ENCODE results near the gene ZNF367. TPM values are rescaled to one million over a fixed set of nuclear protein-coding genes. Genes with fewer than 3 reads are reported as not detected.

Gene ZNF367
- 10 to 100 TPM in 4 of 5 donors, 1 to 10 TPM in 1; 9.0 to 15.1 (median 10.8) TPM for polyA plus RNA-seq (ENCODE audit: insufficient read depth in 1 of 5, insufficient read length in 5 of 5, low replicate concordance in 1 of 5)
- long read RNA-seq, donor 1, partial matches to known transcripts: 7 of 11 reads
- long read RNA-seq, donor 1, other reads (novel, unspliced or antisense): 0 of 11 reads
- long read RNA-seq, donor 2, partial matches to known transcripts: 0 of 3 reads
- long read RNA-seq, donor 2, other reads (novel, unspliced or antisense): 0 of 3 reads
- long read RNA-seq, donor 3, partial matches to known transcripts: 0 of 4 reads
- long read RNA-seq, donor 3, other reads (novel, unspliced or antisense): 0 of 4 reads
- long read RNA-seq, donor 4, partial matches to known transcripts: 0 of 3 reads
- long read RNA-seq, donor 4, other reads (novel, unspliced or antisense): 0 of 3 reads
- long read RNA-seq, donor 5, partial matches to known transcripts: 0 of 3 reads
- long read RNA-seq, donor 5, other reads (novel, unspliced or antisense): 0 of 3 reads
- long read RNA-seq, donor 6, transcript ZNF367-201 (5 exons, 3,646 nt): major isoform, 5 of 5 reads
- long read RNA-seq, donor 6, partial matches to known transcripts: 0 of 5 reads
- long read RNA-seq, donor 6, other reads (novel, unspliced or antisense): 0 of 5 reads
- long read RNA-seq, donor 7, partial matches to known transcripts: 0 of 1 reads
- long read RNA-seq, donor 7, other reads (novel, unspliced or antisense): 0 of 1 reads
- long read RNA-seq, donor 8, partial matches to known transcripts: 0 of 4 reads
- long read RNA-seq, donor 8, other reads (novel, unspliced or antisense): 0 of 4 reads

- peak; percentile 97 to 98 for DNase-seq
Observed at GRCh38 chr9:96418083-96418919, at the start of gene ZNF367. TSS of gene ZNF367 (minus strand) at chr9:96418370. CDS start at chr9:96418032, 338 bp downstream.

GRCh38 chr9:96467784-96468183 lies 49.6 kb upstream of the ZNF367 start:
- no peak for DNase-seq

DNA sequence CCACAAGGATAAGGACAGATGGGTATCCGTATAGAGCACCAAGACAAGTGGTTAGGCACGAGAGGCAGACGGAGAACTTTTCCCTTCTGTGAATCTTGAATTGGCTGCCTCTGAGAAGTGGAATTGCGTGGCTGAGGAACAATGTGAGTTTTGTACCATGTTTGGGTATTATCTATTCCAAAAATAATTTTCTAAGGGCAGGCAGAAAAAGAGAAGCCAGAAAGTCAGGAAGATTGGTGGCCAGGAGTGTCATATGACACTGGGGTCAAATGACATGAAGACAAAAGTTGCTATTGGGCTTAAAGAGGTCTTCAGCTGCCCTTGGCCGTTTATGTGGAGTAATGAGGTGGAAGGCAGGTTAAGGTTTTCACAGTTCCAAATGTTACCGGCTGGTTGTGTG lies 46.3 kb upstream of the ZNF367 start:
- DNase-seq: no peak

GRCh38 chr9:96462541-96462940 lies 44.4 kb upstream of the ZNF367 start:
- no peak for DNase-seq

DNA sequence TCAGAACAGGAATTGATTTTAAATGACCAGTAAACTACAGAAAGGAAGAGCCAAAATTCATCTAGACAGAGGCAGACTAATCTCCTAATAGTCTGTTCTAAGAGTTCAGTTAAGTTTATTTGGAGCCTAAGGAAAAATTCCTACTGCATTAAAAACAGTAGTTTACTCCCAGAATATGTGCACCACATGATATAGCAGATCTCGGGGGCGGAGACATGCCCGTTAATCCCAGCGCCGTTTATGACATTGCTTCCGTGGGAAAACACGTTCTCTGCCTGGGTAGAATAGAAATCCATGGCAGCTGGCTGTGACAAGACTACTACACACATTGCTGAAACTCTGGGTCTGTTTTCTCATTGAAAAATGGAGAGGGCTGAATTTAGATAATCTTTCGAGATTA lies 43.2 kb upstream of the ZNF367 start:
- DNase-seq: no peak

GRCh38 chr9:96460882-96461281 lies 42.7 kb upstream of the ZNF367 start:
- DNase-seq: no peak

DNA sequence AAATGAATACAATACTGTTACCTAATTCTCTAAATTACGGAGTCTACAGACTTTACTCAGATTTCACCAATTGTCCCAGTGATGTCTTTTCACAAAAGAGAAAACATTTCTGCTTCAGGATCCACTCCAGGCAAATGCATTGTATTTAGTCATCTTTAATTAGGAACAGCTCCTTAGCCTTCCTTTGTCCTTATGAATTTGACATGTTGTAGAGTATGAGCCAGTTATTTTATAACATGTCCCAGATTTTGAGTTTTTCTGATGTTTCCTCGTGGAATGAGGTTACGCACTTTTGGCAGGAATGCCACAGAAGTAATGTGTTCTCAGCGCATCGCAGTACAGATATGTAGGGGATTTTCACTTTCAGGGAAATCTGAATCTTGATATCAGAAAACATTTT lies 42.3 kb upstream of the ZNF367 start:
- DNase-seq: no peak

- no peak for DNase-seq
Observed at GRCh38 chr9:96459268-96460007, 41.3 kb upstream of the ZNF367 start.

GRCh38 chr9:96458226-96458625 lies 40.1 kb upstream of the ZNF367 start:
- no peak for DNase-seq

DNA sequence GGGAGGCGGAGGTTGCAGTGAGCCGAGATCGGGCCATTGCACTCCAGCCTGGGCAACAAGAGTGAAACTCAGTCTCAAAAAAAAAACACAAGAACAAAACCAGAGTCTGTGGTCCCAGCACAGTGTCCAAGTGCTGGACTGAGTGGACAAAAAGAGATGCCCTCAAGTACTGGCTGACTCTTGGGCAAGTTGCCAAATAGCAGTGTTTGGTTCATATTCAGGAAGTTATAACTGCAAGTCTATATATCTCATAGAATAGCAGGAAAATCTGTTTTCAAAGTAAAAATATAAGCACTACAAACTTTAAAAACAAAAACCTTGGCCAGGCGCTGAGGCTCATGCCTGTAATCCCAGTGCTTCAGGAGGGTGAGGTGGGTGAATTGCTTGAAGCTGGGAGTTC lies 39.1 kb upstream of the ZNF367 start:
- no peak for DNase-seq

DNA sequence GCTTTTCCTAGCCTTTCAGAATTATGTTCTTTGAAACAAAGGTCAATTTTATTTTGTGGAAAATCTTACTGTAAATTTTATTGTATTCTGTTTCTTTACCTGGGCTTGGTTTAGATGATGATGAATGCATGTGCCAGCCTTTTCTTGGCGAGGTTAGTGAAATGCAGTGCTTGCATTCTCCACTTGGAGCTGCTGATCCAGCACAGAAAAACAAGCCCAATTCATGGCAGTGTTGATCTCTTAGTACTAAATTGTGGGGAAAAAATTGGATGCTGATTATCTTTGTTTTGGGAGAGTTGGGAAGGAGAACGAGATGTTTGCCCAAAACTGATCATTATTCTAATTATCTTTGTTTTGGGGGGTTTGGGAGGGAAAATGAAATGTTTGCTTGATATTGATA lies 35.5 kb upstream of the ZNF367 start:
- no peak for DNase-seq

DNA sequence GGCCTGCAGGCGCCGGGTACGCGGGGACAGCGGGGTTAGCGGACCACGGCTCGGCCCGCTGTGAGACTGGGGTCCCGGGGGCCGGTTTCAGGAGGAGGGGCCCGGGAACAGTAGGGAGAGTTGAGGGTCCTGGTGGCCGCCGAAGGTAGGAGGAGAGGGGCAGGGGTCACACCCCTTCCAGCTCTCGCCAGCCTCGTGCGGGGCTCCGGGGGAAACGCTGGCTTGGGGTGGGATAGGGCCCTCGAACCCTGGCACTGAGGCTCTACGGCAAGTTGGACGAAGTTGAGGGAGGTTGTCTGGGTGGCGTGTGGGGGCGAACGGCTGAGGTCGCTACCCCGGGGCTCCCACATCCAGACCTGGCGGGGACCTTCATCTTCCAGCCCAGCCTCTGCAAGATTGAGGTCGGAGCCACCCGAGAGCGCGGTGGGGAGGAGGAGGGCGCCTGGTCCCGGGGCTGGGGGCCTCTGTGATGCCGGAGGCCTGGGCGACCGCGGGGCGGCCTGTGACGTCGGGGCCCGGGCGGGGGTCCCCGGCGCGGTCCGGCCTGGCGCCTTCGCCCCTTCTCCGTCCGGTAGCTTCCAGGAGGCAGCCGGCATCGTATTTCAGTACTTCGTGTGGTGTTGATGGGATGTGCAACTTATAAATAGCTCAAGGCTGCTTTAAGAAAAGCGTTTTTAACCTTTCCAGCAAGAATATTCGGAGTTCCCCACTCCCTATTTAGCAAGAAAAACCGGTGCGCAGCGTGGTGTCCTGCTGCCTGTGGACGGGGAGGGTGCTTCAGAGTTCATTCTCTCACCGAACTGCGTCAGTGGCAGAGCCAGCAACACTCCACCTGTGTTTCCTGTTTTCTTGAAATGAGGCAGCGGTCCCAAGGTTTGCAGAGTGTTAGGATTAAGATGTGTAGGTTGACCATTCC lies 32.7 kb upstream of the ZNF367 start:
- no peak for DNase-seq

DNA sequence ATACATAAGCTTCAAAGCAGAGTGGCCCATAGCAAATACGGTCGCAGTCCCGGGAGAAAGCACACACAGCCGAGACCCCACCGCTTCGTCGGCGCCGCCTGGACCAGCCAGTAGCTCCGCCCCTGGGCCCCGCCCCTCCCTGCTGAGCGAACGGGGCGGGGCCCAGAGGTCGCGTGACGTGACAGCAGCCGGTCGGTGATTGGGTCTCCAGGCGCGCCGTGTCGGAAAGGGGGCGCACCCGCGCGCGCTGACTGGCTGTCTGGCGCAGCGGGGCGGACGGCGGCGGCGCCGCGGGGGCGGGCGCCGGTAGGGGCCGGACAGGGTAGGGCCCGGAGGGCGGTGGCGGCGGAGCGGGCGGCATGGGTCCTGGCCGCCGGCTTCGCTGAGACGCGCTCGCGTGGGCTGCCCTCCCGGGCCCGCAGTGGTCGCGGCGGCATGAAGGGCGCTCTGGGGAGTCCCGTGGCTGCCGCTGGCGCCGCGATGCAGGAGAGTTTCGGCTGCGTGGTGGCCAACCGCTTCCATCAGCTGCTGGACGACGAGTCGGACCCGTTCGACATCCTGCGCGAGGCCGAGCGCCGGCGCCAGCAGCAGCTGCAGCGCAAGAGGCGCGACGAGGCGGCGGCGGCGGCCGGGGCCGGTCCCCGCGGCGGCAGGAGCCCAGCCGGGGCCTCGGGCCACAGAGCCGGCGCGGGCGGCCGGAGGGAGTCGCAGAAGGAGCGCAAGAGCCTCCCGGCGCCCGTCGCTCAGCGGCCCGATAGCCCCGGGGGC lies 31.9 kb upstream of the ZNF367 start, which contains the start of gene HABP4:
Gene HABP4, plus strand, starts transcription at position 325 of the 768 bp plus-strand sequence. Its CDS starts 111 bp downstream, at position 436.
- DNase-seq: peak; percentile 95

DNA sequence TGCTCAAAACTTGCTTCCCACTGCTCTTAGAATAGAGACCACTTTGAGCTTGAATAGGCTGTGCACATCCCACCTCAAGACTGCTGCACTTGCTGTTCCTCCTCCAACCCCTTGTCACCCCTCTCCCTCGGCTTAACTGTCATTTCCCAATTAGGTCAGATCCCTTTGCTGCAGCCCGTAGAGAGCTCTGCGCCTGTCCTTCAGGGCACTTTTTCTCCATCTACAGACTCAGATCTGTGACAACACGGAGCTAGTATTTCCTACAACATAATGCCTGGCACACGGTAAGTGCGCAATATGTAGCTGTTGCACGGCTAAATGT lies 31.3 kb upstream of the ZNF367 start:
- no peak for DNase-seq

- DNase-seq: no peak
Observed at GRCh38 chr9:96448546-96449170, 30.5 kb upstream of the ZNF367 start.

DNA sequence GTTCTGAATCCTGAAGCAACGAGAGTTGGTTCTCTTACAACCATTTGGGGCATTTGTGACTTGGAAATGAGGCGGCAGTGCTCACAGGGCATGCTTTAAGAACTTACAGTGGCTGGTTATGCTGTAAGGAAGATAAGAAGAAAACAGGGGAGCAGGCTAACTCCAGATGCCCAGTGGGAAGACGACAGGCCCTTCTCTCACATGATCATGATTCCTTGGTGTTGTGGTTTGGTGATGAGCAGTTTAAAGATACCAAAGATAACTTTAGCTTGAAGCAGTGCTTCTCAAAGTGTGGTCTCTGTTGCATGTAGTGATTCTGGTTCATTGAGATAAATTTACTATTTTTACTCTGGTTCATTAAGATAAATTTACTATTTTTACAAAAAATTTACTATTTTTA lies 29.2 kb upstream of the ZNF367 start:
- no peak for DNase-seq

- DNase-seq: no peak
Observed at GRCh38 chr9:96442491-96442890, 24.3 kb upstream of the ZNF367 start.

- DNase-seq: no peak
Observed at GRCh38 chr9:96441798-96442445, 23.8 kb upstream of the ZNF367 start.
